Stimulated activated CD4-positive, alpha-beta T cell treated with anti-CD3 and anti-CD28 coated beads, Interleukin-1b, Interleukin-23, amount 100 ng/mL, for 24 hours (primary cell): ENCODE results near the gene EXTL1.
"Not testable (repeated sequence)": the region's sequence is repeated elsewhere in the genome, so short reads cannot be mapped to it uniquely, and the experiment has no call there.

Experiments used
- DNase-seq, 4 experiments: peaks; one replicate each; pipeline ENCODE4 v3.0.0-alpha.2; 2020; ENCODE audit warnings: low read depth in 4 of 4, low spot score in 1 of 4

The EXTL1 gene, protein sequence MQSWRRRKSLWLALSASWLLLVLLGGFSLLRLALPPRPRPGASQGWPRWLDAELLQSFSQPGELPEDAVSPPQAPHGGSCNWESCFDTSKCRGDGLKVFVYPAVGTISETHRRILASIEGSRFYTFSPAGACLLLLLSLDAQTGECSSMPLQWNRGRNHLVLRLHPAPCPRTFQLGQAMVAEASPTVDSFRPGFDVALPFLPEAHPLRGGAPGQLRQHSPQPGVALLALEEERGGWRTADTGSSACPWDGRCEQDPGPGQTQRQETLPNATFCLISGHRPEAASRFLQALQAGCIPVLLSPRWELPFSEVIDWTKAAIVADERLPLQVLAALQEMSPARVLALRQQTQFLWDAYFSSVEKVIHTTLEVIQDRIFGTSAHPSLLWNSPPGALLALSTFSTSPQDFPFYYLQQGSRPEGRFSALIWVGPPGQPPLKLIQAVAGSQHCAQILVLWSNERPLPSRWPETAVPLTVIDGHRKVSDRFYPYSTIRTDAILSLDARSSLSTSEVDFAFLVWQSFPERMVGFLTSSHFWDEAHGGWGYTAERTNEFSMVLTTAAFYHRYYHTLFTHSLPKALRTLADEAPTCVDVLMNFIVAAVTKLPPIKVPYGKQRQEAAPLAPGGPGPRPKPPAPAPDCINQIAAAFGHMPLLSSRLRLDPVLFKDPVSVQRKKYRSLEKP

DNA sequence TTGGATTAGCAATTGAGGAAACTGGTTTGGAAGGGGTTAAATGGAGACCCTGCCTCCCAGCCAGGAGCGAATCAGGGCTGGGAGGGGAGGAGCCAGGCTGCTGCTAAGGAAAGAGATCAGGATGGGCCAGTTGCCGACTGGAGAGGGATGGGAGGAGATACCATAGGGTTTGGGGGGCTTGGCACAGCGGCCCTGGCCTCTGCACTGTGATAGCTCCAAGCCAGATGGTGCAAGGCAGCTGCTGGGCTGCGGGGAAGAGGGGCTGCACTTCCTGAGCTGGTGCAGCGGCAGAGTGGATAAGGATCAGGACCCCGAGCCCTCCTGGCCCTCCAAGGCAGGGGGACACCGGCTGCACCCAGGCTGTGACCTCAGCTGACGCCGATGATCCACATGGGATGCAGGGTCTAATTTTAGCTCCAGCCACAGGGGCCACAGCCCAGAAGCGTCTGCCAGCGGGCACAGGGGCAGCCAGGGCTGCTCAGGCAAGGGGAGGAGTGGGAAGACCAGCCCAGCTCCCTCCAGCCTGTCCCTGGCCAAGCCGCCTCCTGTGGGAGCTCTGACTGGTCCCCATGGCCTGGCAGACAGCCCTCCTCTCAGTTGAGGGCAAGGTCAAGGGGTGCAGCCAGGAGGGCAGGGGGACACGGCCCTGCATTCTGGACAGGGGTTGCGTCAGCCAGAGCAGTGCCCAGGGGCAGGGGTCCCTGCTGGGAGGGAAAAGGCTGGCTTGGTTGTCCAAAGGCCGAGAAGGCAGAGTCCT lies at the start of gene EXTL1:
TSS of gene EXTL1 (plus strand) at position 129 of the 757 bp plus-strand sequence. CDS start 872 bp downstream, outside the sequence.
- DNase-seq = no peak

DNA sequence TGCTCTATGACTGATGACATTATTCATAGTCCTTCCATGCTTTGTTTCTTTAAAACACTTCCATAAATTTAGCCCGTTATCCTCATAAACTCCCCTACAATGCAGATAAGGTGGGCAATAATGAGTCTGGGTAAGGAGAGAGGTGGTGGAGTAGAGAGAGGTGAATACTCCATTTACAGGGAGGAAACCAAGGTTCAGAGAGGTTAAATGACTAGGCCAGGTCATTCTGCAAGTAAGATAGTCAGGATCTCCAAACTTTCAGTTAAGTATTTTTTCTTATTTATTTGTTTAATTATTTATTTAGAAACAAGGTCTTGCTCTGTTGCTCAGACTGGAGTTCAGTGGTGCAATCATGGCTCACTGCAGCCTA lies 49.8 kb upstream of the EXTL1 start:
- no peak for DNase-seq

DNA sequence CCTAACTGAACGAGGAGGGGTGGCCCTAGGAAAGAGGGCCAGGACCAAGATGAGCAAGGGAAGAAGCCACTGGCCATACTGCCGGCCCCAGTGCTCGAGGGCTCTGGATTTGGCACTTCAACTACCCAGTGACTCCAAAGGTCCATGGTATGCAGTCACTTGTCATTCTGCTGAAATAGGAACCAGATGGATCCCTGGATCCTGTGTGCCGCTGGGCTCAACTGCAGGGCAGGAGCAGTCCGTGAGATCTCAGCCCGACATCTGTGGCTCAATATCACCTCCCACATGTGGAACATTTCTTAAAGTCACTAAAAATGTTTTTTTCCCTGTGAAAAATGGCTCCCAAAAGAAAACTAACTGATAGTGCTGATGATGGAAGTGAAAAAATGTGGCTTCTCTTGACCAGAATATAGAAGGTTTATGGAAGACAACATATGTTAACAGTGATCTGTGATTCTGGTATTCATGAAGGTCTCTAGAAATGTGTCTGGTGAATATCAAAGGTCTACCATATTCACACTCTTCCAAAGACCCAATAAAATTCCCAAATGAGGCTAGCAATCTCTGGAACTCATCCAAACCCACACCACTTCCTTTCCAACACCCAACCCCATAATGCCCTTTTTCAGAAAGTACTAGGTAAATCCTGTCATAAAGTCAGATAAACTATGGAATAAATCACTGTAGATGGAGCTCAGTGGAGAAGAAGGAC lies 47.8 kb upstream of the EXTL1 start:
- DNase-seq = no peak

DNA sequence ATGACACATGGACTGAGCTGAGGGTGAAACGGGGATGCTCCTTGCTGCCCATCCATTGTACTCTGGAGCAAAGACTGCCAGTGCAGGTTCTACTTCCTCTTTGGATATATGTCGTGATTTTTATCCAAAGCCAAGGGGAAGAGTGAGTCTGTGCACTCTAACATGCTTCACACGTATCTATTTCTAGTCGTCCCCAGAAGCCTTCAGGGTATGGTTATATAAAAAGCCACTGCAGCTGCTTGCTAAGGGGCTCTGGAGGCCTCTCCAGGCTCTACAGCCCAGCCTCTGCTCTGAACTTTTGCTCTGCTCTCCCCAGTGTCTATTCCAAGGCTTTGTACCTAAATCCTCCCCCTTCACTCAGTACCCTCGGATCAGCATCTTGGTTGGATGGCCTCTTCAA lies 43.8 kb upstream of the EXTL1 start:
- no peak for DNase-seq

DNA sequence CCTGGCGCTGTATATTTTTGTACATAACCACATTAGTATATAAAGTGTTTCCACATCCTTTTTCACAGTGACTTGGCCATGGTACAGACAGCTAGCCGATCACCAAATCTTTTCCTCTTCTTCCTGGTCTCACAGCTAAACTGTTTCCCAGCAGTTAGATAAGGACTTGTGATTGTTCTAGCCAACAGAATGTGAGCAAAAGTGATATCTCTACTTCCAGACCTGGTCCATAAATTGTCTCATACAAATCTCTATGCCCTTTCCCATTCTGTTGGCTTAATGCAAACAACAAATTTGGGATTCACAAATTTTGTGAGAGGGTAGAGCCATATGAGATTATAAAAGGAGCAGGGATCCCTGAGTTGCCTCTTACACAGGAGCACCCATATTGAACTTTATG lies 43.2 kb upstream of the EXTL1 start:
- DNase-seq = no peak

DNA sequence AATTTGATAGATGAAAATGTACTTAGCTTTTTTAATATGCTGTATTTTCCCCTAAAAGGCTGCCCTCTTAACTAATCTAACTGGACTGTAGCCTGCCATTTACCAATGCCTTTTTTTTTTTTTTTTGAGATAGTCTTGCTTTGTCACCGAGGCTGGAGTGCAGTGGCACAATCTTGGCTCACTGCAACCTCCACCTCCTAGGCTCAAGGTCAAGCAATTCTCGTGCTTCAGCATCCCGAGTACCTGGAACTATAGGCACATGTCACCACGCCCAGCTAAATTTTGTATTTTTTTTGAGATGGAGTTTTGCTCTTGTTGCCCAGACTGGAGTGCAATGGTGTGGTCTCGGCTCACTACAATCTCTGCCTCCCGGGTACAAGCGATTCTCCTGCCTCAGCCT lies 42.4 kb upstream of the EXTL1 start:
- no peak for DNase-seq

DNA sequence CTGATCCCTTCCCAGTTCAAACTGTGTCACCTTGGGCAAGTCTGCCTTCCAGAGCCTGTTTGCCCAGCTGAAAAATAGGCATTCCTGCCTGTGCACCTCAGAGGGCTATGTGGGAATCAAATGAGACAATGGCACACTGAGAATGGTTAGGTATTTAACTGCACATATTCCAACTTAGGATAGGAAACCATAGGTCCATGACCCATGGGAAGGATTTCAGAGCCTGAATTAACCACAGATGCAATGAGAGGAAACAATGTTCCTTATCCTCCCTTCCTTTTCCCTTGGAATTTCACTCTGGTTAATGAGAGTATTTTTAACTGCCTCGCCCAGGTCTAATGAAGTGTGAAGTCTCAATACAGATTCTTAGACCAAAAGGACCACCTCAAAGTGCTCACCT lies 36.4 kb upstream of the EXTL1 start:
- DNase-seq = no peak

DNA sequence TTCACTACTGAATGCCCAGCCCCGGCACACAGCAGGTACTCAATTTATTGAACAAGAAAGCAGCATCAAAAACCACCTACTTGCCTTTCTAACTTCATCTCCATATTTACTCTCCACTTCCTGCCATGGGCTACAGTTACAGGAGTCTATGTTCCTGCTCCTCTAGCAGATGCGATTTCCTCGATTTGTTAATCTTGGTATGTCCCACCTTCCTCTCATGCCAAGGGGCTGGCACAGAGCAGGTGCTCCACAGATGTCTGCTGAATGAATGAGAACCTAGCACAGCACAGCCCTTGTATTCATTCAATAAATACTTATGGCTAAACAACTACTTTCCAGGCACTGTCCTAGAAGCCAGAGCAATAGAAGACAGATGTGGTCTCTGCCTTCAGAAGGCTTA lies 35.9 kb upstream of the EXTL1 start:
- no peak for DNase-seq

DNA sequence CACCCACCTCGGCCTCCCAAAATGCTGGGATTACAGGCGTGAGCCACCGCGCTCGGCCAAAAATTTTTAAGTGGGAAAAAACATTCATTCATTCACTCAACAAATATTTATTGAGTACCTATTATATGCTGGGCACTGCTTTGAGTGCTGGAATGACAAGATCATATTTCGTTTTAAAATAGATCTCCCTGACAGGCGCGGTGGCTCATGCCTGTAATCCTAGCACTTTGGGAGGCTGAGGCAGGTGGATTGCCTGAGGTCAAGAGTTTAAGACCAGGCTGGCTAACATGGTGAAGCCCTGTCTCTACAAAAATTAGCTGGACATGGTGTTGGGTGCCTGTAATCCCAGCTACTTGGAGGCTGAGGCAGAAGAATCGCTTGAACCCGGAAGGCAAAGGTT lies 34.8 kb upstream of the EXTL1 start:
- not testable (repeated sequence) for DNase-seq

DNA sequence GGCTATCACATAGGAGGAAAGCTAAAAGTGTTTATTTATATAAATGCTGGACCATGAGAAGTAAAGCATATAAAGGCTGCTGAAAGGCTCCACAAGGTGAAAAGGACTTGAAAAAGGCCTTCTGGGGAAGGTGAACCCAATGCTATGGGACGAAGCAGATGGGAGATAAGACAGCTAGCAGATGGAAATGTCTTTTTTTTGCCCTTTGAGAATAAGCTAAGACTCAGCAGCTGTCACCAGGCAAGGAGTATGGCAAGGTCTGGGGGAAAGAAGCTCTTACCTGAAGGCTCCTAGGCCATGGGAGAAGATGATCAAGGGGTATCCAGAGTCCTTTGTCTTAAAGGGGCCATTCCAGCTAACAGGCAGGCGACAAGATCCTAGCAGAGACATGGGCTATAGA lies 33.6 kb upstream of the EXTL1 start:
- DNase-seq = no peak

DNA sequence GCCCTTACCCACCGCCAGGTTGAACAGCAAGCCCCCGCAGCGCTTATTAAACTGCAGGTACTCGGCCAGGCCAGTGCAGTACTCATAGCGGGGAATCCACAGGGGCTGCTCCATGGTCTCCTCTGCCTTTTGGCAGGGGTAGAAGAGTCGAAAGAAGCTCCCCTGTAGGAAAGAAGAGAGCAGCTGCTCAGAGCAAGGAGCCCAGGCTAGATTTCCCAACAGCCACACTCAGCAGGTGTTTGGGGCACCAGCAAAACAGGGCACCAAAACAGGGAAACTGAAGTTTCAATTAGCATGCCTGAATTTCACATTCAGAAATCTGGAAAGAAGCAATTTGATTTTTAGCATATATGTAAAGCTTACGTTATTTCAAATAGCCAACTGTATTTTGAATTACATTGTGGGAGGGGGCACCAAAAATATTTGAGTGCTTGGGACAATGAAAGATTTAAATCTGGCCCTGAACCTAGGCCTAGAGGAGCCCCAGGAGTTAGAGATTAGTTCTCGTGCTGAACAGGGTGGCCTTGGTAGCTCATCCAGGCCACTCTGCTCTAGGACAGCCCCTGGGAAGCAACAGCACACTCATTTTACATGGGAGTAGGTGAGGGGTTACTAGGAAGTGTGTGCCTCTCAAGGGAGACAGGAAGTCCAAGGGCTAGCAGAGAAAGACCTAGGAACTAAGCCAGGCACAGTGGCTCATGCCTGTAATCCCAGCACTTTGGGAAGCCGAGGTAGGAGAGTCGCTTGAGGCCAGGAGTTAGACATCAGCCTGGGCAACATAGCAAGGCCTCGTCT lies 31.9 kb upstream of the EXTL1 start:
- DNase-seq = no peak

DNA sequence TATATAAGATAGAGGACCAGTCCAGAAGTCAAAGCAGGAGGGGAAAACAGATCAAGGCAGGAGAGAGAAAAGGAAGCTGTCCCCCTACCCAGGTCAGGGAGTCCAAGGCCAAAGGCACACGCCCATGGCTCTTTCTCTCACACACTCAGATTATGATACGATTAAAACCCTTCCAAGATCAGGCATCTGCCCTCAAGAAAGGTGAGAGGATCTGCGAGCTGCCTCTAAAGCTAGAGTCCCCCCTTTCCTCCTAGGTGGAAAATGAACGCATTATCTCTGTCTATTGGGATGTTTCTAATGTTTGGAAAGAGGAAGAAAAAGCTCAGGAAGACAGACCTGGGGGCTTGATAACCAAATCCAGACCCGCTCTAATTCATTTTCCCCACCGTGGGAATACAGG lies 31.3 kb upstream of the EXTL1 start:
- DNase-seq = no peak

DNA sequence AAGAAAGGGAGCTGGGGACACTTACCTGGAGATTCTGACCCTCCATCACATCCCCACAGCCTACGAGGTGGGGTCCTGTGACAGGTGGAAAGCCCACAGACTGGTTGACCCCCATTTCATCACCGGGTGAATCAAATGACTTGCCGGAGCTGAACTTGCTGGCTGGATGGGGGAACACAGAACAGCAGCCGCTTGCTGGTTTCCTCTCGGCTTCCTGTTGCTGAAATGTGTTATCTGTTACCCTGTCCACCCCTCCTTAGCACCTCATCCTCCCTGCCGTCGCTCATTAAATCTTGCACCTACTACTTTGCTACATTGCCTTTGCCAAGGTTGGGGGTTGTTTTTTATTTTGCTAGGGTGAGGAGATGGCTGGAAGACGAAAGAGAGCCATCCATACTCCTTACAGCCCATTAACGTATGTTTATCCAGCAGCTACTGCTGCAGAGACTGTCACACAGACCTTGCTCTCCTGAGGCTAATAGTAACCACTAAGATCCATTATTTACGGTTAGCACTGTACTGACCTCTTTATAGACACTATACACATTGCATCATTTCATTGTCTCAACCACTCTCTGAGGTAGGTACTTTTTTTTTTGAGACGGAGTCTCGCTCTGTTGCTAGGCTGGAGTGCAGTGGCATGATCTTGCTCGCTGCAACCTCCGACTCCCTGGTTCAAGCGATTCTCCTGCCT lies 30.7 kb upstream of the EXTL1 start:
- no peak for DNase-seq

DNA sequence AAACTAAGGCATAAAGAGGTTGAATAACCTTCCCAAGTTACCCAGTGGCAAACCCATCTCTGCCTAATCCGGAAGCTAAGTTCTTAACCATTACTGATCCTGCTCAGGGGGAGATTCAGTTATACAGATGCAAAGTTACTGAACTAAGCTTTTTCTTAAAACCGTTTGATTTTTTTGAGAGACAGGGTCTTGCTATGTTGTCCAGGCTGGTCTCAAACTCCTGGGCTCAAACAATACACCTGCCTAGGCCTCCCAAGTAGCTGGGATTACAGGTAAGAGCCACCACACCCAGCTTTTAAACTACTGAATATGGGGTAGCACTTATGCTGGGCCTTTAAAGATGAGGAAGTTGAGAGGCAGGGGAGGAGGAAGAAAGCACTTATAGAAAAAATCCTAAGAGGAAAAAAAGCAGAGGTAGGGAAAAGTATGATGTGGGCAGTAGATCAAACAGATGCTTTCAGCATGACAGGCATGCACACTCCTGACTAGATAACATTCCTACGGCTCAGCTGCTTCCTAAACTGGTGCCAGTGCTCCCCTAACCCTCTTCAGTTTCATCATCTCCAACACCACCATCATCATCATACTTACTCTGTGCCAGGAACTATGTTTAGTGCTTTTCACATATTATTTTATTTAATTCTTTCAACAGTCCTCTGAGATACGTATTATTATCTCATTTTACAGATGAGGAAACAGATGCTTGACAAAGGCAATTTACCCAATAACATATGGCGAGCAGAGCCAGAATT lies 29.5 kb upstream of the EXTL1 start:
- DNase-seq = no peak

DNA sequence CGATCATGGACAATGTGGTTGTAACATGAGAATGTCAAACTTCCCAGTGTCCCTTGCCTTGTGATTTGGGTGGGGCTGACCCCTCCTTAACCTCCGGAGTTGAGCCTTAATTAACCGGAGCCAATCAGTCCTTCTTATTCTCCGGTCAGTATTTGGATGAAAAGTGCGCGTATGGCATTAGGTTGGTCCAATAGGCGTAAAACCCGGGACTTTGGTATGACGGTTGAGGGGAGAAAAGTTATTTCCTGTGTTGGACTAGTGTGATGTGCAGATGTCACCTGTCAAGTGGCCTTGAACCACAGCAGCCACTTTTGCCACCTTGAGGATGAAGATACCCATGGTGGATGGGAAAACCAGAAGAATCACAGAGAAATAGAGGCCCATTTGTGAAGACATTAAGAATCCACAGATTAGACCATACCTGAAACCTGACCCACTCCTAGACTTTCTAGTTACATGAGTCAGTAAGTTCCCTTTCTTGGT lies 28.8 kb upstream of the EXTL1 start:
- DNase-seq = no peak

DNA sequence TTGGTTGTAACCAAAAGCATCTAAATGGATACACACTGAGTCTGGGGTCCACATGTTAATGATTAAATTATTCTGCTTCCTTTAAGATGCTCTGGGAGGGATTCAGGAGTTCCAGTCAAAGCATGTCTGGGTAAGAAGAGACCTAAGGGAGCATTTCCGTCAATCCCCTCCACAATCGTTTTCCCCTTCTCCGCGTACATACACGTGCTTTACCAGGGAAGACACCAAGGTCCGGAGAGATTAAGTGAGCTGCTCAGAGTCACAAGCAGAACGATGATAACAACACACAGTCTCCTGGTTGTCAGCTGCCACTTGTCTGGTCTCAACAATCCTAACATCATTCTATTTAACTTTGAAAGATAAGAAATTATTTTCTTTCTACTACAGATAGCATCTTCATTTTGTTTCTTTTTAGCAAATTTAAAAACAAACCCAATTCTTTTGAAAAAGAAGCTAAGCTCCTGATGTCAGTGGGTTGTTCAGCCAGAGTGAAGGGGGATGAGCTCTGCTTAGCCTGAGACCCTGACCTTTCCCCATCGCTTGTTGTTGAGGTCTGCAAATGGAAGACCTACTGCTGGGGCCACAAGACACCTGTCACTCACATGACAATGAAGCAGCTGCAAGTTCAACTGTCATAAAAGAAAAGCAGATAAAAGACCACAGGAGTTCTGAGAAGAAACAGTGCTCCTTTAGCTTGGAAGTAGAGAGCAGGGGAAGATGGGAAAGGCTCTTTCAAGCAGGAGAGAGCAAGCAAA lies 28.2 kb upstream of the EXTL1 start:
- no peak for DNase-seq

DNA sequence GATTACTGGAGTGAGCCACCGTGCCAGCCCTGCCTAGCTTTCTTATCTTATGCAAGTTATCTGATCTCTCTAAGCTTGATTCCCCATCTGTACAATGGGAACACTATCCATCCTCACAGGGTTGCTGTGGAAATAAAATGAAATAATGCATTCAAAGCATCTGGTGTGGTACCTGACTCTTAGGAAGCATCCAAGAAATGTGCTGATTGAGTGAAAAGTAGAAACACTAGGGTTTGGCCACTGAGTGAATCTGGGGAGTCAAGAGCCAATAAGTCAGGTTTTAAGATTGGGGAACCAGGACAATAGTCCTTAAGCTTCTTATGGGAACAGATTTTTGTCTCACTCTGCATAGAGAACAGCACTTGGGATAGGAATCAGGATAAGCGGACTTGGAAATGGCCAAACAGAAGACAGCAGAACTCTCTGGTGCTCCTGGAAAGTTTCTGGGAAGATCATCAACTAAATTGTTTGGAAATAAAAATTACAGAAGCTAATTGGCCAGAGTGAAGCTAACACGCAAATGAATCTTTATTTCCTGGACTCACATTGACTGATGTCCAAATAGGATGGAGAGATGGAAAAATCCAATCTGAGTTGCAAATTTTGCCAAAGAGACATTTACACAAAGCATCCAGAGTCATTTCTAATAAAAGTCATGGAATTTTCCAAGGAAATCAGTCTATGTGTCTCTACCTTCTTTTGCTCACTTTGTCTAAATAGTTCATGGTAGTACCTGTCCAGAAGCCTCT lies 27.0 kb upstream of the EXTL1 start:
- no peak for DNase-seq
